Endothelial cell of umbilical vein (primary cell): ENCODE results near the gene CKB. TPM values are rescaled to one million over a fixed set of nuclear protein-coding genes. Genes with fewer than 3 reads are reported as not detected.

Experiments
- BruUV-seq: library from RNA; stranded (reverse); fragments of 400-500 nt; replicated peaks from 2 replicates; lab custom pipeline; 2021; lab: Mats Ljungman, UMichigan
- CTCF ChIA-PET: fragments of 300-600, 350-600 bp; sonication (Branson Sonifier 250); formaldehyde crosslinking; loops from one replicate; lab custom pipeline; 2021; ENCODE audit warnings: antibody characterized with exemption, inconsistent platforms; lab: Charles Lee
- POLR2A ChIA-PET: fragments of 300-600, 350-600 bp; sonication (Branson Sonifier 250); formaldehyde crosslinking; loops from one replicate; lab custom pipeline; 2021; ENCODE audit warnings: antibody characterized with exemption, inconsistent platforms; lab: Charles Lee
- DNase-seq: peaks from one replicate; pipeline ENCODE4 v3.0.0-alpha.2; 2011; ENCODE audit warnings: low read depth, low spot score
- FAIRE-seq: peaks from 2 replicates; lab custom pipeline; 2011; peaks lifted over from hg19 to GRCh38; lab: Jason Lieb, UNC
- H2AFZ ChIP-seq: 2 replicates; pipeline ENCODE4 v1.6.0; 2012; ENCODE audit warnings: low read depth, low read length, control low read depth, inconsistent platforms
- H3K27ac ChIP-seq: 2 replicates; pipeline ENCODE4 v1.5.1; 2011; ENCODE audit warnings: low read depth, mild to moderate bottlenecking, control low read depth, low read length, moderate library complexity; ENCODE audit not compliant: insufficient read depth
- H3K27me3 ChIP-seq, 2 experiments: 2 replicates each; pipeline versions ENCODE4 v1.6.0 to v1.6.1; 2011; ENCODE audit warnings: low read length in 2 of 2, mixed read lengths in 1 of 2; ENCODE audit not compliant: control insufficient read depth in 2 of 2, insufficient read depth in 2 of 2
- H3K36me3 ChIP-seq, 2 experiments: 2 replicates in 1 of 2; 3 replicates in 1 of 2; pipeline ENCODE4 v1.5.1; 2011; ENCODE audit warnings: low read length in 2 of 2, mild to moderate bottlenecking in 1 of 2, moderate library complexity in 1 of 2; ENCODE audit not compliant: control insufficient read depth in 2 of 2, insufficient read depth in 2 of 2; ENCODE audit errors: extremely low read depth in 1 of 2
- H3K4me1 ChIP-seq: 3 replicates; pipeline ENCODE4 v1.5.1; 2011; ENCODE audit warnings: mild to moderate bottlenecking, low read length; ENCODE audit not compliant: control insufficient read depth, insufficient read depth; ENCODE audit errors: extremely low read depth
- H3K4me2 ChIP-seq: 2 replicates; pipeline ENCODE4 v1.6.1; 2011; ENCODE audit warnings: low read length, control low read depth, mixed read lengths; ENCODE audit not compliant: insufficient read depth
- H3K4me3 ChIP-seq, 3 experiments: fragments of 200-600 bp in 1 of 3; sonication (generic), shearing (Covaris generic) in 1 of 3; replicated peaks in 1 of 3; 2 replicates each; pipeline ENCODE4 v1.5.1; 2011 to 2016; ENCODE audit warnings: control low read depth in 3 of 3, low read length in 3 of 3, mild to moderate bottlenecking in 2 of 3, inconsistent platforms in 1 of 3, low read depth in 1 of 3, moderate library complexity in 1 of 3; ENCODE audit not compliant: insufficient read depth in 1 of 3
- H3K79me2 ChIP-seq: 2 replicates; pipeline ENCODE4 v1.6.0; 2012; ENCODE audit warnings: low read length, inconsistent platforms; ENCODE audit not compliant: control insufficient read depth, insufficient read depth
- H3K9ac ChIP-seq: replicated peaks from 2 replicates; pipeline ENCODE3; 2011; ENCODE audit warnings: low read length, control low read depth; ENCODE audit not compliant: insufficient read depth; ENCODE audit errors: extremely low read depth
- H3K9me1 ChIP-seq: replicated peaks from 3 replicates; pipeline ENCODE4 v1.6.0; 2011; ENCODE audit warnings: mild to moderate bottlenecking, low read length; ENCODE audit not compliant: control insufficient read depth, insufficient read depth; ENCODE audit errors: extremely low read depth
- H3K9me3 ChIP-seq: replicated peaks from 2 replicates; pipeline ENCODE4 v1.5.1; 2012; ENCODE audit warnings: low read length, inconsistent platforms; ENCODE audit not compliant: control insufficient read depth, insufficient read depth
- H4K20me1 ChIP-seq: replicated peaks from 2 replicates; pipeline ENCODE3; 2011; ENCODE audit warnings: mild to moderate bottlenecking, low read length; ENCODE audit not compliant: control insufficient read depth, insufficient read depth; ENCODE audit errors: extremely low read depth
- CTCF ChIP-seq, 2 donors: IDR thresholded peaks; 1 replicate in 1 of 2; 2 replicates in 1 of 2; pipeline ENCODE4 v1.5.1; 2011; ENCODE audit warnings: low read length in 2 of 2, mild to moderate bottlenecking in 2 of 2, moderate library complexity in 2 of 2, control low read depth in 1 of 2, inconsistent platforms in 1 of 2, low read depth in 1 of 2; ENCODE audit not compliant: insufficient read depth in 1 of 2; ENCODE audit errors: extremely low read depth in 1 of 2
- EZH2 ChIP-seq: IDR thresholded peaks from 2 replicates; pipeline ENCODE4 v1.6.1; 2012; ENCODE audit warnings: borderline replicate concordance, low read depth, mild to moderate bottlenecking, moderate library complexity, low read length, inconsistent platforms; ENCODE audit not compliant: severe bottlenecking
- FOS ChIP-seq: IDR thresholded peaks from 2 replicates; pipeline ENCODE4 v1.6.1; 2011; ENCODE audit warnings: mild to moderate bottlenecking, low read length, moderate library complexity, borderline replicate concordance; ENCODE audit not compliant: insufficient read depth
- GATA2 ChIP-seq: IDR thresholded peaks from 2 replicates; pipeline ENCODE4 v1.7.0; 2011; ENCODE audit warnings: low read depth, mild to moderate bottlenecking, moderate library complexity, mixed read lengths, low read length; ENCODE audit not compliant: insufficient read length, insufficient read depth
- JUN ChIP-seq: IDR thresholded peaks from 2 replicates; pipeline ENCODE4 v1.6.1; 2011; ENCODE audit warnings: borderline replicate concordance, low read depth; ENCODE audit not compliant: insufficient read length, insufficient read depth
- MAX ChIP-seq: IDR thresholded peaks from 2 replicates; pipeline ENCODE4 v1.6.1; 2011; ENCODE audit not compliant: insufficient read depth, insufficient read length
- MYC ChIP-seq: IDR thresholded peaks from one replicate; pipeline ENCODE4 v1.6.1; 2011; ENCODE audit warnings: mild to moderate bottlenecking, low read depth, low read length
- POLR2A ChIP-seq: IDR thresholded peaks from 2 replicates; pipeline ENCODE4 v1.6.1; 2012; ENCODE audit warnings: low read depth, mild to moderate bottlenecking, control low read depth, low read length
- POLR2AphosphoS5 ChIP-seq: IDR thresholded peaks from 2 replicates; pipeline ENCODE4 v1.6.1; 2012; ENCODE audit warnings: low read depth, mild to moderate bottlenecking, control low read depth, low read length, moderate library complexity; ENCODE audit not compliant: insufficient read depth
- dilution Hi-C: fragments of 300-500 bp; cut with MboI; formaldehyde crosslinking; loops from one replicate; pipeline ENCODE4 v1.15.0; 2019; ENCODE audit warnings: low sequenced_read_pairs; ENCODE audit not compliant: extremely low pct_ligation_motif_present
- intact Hi-C: fragments of 100-400 bp; cut with micrococcal nuclease; formaldehyde crosslinking; loops from one replicate; pipeline ENCODE4 v1.10.0; 2022
- polyA plus RNA-seq, 4 experiments: library from polyadenylated mRNA; depleted of rRNA in 3 of 4; stranded (reverse) in 3 of 4; unstranded in 1 of 4; fragments of >200 nt; gene quantifications; 2 replicates each; pipeline versions ENCODE4 v1.2.1 to v1.2.3, GENCODE V29; 2011 to 2012; ENCODE audit warnings: missing spikeins in 1 of 4
- total RNA-seq: library from RNA; stranded (reverse); gene quantifications from 2 replicates; pipeline ENCODE4 v1.2.3, GENCODE V29; 2021

CKB gene
- total and polyA plus RNA-seq, 2 donors (not counting 3 experiments of a cell fraction or from before 2014, with no cell fraction given), result 4.0 to 6.9 TPM

- peaks cover 86% of the 10 kb centered on the region for H3K79me2 ChIP-seq
- FAIRE-seq, result no peak
- peak overlapping the region; percentile 1 for H3K27ac ChIP-seq
- peak overlapping the region; percentile 61 to 97 (median 95) for H3K4me3 ChIP-seq
- peaks cover 27% of the 10 kb centered on the region for H3K4me1 ChIP-seq
- CTCF ChIA-PET, result interaction anchor here (0.6 to 0.8 kb wide), 3 partner anchors 45 to 329 kb away, joined by 3 to 4 read pairs (median 3); no protein-coding TSS in a partner anchor
- no peaks in the 10 kb centered on the region for H4K20me1 ChIP-seq
- dilution Hi-C loops (no loop called here), intact Hi-C loops (loop anchor here (5.0 kb wide), 1 partner anchor 37 kb away; the partner anchor contains the start of gene TRMT61A)
- no peak for DNase-seq
- POLR2A ChIA-PET, result no interaction called here
- H3K9ac ChIP-seq, result peak overlapping the region; percentile 96
- H3K4me2 ChIP-seq, result peak overlapping the region; percentile 98
- H3K9me1 ChIP-seq, result no peaks in the 10 kb centered on the region
- no TSS peak for BruUV-seq
- peaks cover 11 to 12% of the 10 kb centered on the region in 2 experiments for H3K36me3 ChIP-seq
- H3K27me3 ChIP-seq, result no peaks in the 10 kb centered on the region
- TF ChIP-seq POLR2AphosphoS5 (no peak), CTCF (IDR thresholded peaks at IDR 0.05; ENCODE audit: extremely low read depth in 1 of 2, insufficient read depth in 1 of 2, low read depth in 1 of 2, low read length in 2 of 2) (no peak), MAX (no peak), JUN (no peak), GATA2 (no peak), MYC (no peak), EZH2 (no peak), FOS (no peak), POLR2A (no peak)
- H2AFZ ChIP-seq, result no peak overlapping the region
- no peaks in the 10 kb centered on the region for H3K9me3 ChIP-seq
These were observed 41.3 kb upstream of the CKB start for GRCh38 chr14:103563844-103564505.
